ENCODE results near the gene AMOTL2. TPM values are rescaled to one million over a fixed set of nuclear protein-coding genes. Genes with fewer than 3 reads are reported as not detected.

AMOTL2 gene
- total RNA-seq, 2 experiments from 2014 or later: 0.31 TPM; not detected in 1

- no peaks in the 10 kb centered on the region for H3K4me1 Mint-ChIP-seq (ENCODE audit: low read depth)
- DNase-seq: no peak
- no peaks in the 10 kb centered on the region for H3K9me3 Mint-ChIP-seq
- intact Hi-C loops (cut with micrococcal nuclease): no loop called here
- H3K27ac Mint-ChIP-seq: no peak overlapping the region
- no peak overlapping the region for H3K4me3 Mint-ChIP-seq
- peaks cover 10% of the 10 kb centered on the region for H3K27me3 Mint-ChIP-seq (ENCODE audit: low read depth)
- CTCF ChIA-PET: no interaction called here
- no peaks in the 10 kb centered on the region for H3K36me3 Mint-ChIP-seq (ENCODE audit: low read depth)
Measured at GRCh38 chr3:134320749-134321148, 53.5 kb downstream of the AMOTL2 start.

- no peaks in the 10 kb centered on the region for H3K9me3 Mint-ChIP-seq
- intact Hi-C loops (cut with micrococcal nuclease): no loop called here
- CTCF ChIA-PET: interaction anchor here (0.9 kb wide), 1 partner anchor 59 kb away, joined by 3 read pairs; no protein-coding TSS in a partner anchor
- no peak for DNase-seq
- H3K36me3 Mint-ChIP-seq (ENCODE audit: low read depth): no peaks in the 10 kb centered on the region
- no peaks in the 10 kb centered on the region for H3K4me1 Mint-ChIP-seq (ENCODE audit: low read depth)
- H3K27me3 Mint-ChIP-seq (ENCODE audit: low read depth): peaks cover 10% of the 10 kb centered on the region
- no peak overlapping the region for H3K27ac Mint-ChIP-seq
- no peak overlapping the region for H3K4me3 Mint-ChIP-seq
Measured at GRCh38 chr3:134319931-134320330, 54.3 kb downstream of the AMOTL2 start.

DNA sequence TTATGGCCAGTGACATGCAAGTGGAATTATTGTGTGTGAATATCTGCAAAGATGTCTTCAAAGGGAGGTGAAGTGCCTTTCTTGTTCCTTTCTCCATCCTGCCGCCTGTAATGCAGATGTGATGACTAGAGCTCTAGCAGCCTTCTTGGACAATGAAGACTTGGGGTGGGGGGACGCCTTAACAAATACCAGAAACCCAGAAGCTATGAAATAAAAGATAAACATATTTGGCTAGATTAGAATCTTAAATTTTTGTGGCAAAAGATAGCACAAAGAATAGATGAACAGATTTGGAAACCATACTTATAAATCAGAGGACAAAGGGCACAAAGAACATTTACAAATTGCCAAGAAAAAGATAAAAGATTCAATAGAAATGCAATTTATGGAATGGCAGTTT lies 56.1 kb downstream of the AMOTL2 start:
- CTCF ChIA-PET: interaction anchor here (1.7 kb wide), 1 partner anchor 10 kb away, joined by 4 read pairs; no protein-coding TSS in a partner anchor
- DNase-seq: no peak
- Mint-ChIP-seq H3K4me1 (ENCODE audit: low read depth) (peaks cover 2% of the 10 kb centered on the region), H3K27ac (no peak overlapping the region), H3K36me3 (ENCODE audit: low read depth) (no peaks in the 10 kb centered on the region), H3K9me3 (no peaks in the 10 kb centered on the region), H3K4me3 (no peak overlapping the region), H3K27me3 (ENCODE audit: low read depth) (peaks cover 24% of the 10 kb centered on the region)
- intact Hi-C loops (cut with micrococcal nuclease): no loop called here

DNA sequence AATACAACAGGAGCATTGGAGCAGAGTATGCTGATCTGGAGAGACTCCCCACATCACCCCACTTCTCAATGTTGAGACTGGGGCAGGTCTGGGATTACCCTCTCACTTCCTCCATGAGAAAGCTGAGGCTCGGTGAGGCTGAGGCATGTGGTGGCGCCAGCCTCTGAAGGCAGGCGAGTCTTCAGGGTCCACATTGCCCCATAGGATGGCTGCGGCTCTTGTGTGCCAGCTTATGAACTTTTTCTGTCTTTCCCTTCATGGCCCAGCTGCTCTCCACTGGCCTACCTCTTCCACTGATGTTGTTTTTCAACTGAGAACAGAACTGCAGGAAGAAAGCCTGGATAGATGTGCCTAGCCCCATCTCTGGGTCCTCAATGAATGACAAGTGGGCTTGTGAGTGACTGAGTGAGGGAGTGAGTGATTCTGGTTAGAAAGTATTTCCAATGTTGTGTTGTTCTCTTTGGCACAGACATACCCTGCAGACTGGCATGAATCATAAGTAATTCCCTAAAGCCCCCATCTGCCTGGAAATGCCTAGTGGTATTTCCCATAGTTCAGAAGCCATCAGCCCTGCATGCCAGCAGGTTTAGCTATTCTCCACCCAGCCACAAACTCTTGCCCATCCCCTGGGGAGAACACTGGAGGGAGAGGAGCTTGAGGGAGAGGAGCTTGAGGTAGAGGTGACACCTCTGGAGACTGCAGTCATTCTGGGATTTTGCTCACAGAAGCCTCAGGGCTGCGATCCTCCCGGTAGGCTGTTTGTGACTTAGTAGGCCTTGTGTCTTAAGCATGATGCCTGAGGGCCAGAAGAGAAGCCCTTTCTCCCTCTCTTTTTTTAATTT lies 56.9 kb downstream of the AMOTL2 start:
- intact Hi-C loops (cut with micrococcal nuclease): no loop called here
- Mint-ChIP-seq H3K4me3 (no peak overlapping the region), H3K36me3 (ENCODE audit: low read depth) (no peaks in the 10 kb centered on the region), H3K9me3 (no peaks in the 10 kb centered on the region), H3K27ac (no peak overlapping the region), H3K4me1 (ENCODE audit: low read depth) (peaks cover 3% of the 10 kb centered on the region), H3K27me3 (ENCODE audit: low read depth) (peaks cover 22% of the 10 kb centered on the region)
- DNase-seq: no peak
- CTCF ChIA-PET: interaction anchor here (1.2 to 1.7 kb wide), 2 partner anchors 10 to 104 kb away, joined by 4 read pairs; no protein-coding TSS in a partner anchor

- no peaks in the 10 kb centered on the region for H3K36me3 Mint-ChIP-seq (ENCODE audit: low read depth)
- intact Hi-C loops (cut with micrococcal nuclease): no loop called here
- no peak overlapping the region for H3K27ac Mint-ChIP-seq
- DNase-seq: no peak
- peaks cover 24% of the 10 kb centered on the region for H3K27me3 Mint-ChIP-seq (ENCODE audit: low read depth)
- CTCF ChIA-PET: interaction anchor here (0.5 to 1.0 kb wide), 3 partner anchors 103 to 924 kb away, joined by 3 read pairs; no protein-coding TSS in a partner anchor
- H3K4me1 Mint-ChIP-seq (ENCODE audit: low read depth): peaks cover 3% of the 10 kb centered on the region
- no peak overlapping the region for H3K4me3 Mint-ChIP-seq
- H3K9me3 Mint-ChIP-seq: no peaks in the 10 kb centered on the region
Measured at GRCh38 chr3:134315286-134316106, 58.8 kb downstream of the AMOTL2 start.

- H3K4me1 Mint-ChIP-seq (ENCODE audit: low read depth): peaks cover 3% of the 10 kb centered on the region
- no peaks in the 10 kb centered on the region for H3K36me3 Mint-ChIP-seq (ENCODE audit: low read depth)
- intact Hi-C loops (cut with micrococcal nuclease): no loop called here
Measured at GRCh38 chr3:134314588-134315285, 59.5 kb downstream of the AMOTL2 start.

DNA sequence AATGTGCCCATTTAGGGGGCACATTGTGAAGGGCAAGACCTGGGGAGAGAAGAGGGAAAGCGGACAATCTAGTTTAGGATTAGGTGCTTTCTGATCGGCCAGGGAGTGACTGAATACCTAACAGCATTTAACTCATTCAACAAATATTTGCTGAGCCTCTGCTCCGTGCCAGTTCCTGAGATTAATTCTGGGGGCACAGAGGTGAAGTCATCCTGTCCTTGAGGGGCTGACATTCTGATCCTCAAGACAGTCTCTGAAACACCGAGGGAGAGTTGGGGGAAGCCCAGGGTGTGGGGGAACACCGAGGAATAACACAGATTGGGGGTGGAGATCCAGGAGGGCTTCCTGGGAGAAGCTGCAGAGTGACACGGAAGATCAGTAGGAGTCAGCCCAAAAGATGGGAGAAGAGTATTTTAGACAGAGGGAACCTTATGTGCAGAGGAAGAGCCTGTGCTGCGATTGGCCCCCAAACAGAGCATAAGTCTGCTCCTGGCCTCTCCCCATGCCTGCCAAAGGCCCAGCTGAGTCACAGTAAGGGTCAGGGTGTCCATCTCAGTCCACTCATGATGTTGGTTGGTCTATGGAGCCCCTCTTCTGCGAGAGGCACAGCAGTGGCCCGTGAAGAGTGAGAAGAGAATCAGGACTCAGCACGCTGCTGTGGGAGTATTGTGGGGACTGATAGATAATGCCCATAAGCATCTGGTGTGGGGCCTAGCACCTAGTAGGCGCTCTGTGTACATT lies 60.2 kb downstream of the AMOTL2 start:
- Mint-ChIP-seq H3K27ac (no peak overlapping the region), H3K4me1 (ENCODE audit: low read depth) (peaks cover 3% of the 10 kb centered on the region), H3K27me3 (ENCODE audit: low read depth) (peaks cover 24% of the 10 kb centered on the region), H3K4me3 (no peak overlapping the region), H3K36me3 (ENCODE audit: low read depth) (no peaks in the 10 kb centered on the region), H3K9me3 (no peaks in the 10 kb centered on the region)
- intact Hi-C loops (cut with micrococcal nuclease): no loop called here
- CTCF ChIA-PET: interaction anchor here (0.6 to 1.1 kb wide), 6 partner anchors 60 to 168 kb away, joined by 3 to 4 read pairs (median 3); partner anchors contain the start of gene AMOTL2
- no peak for DNase-seq

More at GRCh38 chr3:134314588-134315285, 59.5 kb downstream of the AMOTL2 start:
- no peak for DNase-seq
- Mint-ChIP-seq H3K27me3 (ENCODE audit: low read depth) (peaks cover 24% of the 10 kb centered on the region), H3K9me3 (no peaks in the 10 kb centered on the region), H3K4me3 (no peak overlapping the region), H3K27ac (no peak overlapping the region)
- CTCF ChIA-PET: interaction anchor here (0.5 to 1.1 kb wide), 7 partner anchors 59 to 925 kb away, joined by 3 to 4 read pairs (median 3); partner anchors contain the start of gene AMOTL2

- Mint-ChIP-seq H3K4me3 (peak overlapping the region; percentile 46), H3K4me1 (ENCODE audit: low read depth) (peaks cover 3% of the 10 kb centered on the region), H3K9me3 (no peaks in the 10 kb centered on the region), H3K36me3 (ENCODE audit: low read depth) (no peaks in the 10 kb centered on the region), H3K27me3 (ENCODE audit: low read depth) (peaks cover 24% of the 10 kb centered on the region), H3K27ac (no peak overlapping the region)
- intact Hi-C loops (cut with micrococcal nuclease): no loop called here
- CTCF ChIA-PET: interaction anchor here (0.8 to 1.3 kb wide), 7 partner anchors 11 to 169 kb away, joined by 3 to 5 read pairs (median 4); partner anchors contain the start of gene AMOTL2
- DNase-seq: no peak
Measured at GRCh38 chr3:134312873-134313846, 61.1 kb downstream of the AMOTL2 start.

DNA sequence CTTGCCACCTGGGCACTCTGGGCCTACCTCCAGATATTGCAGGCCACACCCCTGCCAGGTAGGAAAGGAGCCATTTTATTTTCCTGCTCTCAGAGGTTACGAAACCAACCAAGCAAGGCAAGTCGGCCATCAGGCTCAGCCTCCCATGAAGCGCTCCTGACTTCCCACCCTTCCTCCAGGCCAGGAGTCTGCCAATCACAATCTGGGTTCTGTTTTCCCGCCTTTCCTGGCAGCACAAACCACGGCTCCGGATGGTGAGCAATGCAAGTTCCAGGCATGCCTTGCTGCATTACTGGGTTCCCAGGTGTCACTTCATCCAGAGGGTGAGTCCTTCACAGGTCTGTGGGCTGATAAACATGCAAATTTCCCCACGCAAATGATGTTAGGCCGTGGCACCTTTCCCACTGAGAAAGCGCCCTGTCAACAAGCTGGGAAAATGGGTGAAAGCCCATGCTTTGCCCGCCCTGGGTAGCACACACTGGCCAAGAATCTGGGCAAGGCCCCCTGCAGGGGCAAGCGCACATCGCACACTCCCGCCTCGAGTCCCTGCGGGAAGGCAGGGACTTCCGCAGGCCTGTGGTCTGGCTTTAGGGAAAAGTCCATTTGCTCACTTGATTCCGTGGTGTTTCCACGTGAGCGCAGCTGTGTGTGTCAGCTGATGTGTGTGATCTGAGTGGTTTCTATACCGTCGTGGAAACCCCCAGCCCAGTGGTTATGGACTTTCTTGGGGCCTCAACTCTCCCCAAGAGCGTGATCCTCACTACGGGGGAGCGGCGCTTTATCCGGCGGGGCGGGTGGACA lies 62.0 kb downstream of the AMOTL2 start:
- CTCF ChIA-PET: interaction anchor here (0.6 to 1.3 kb wide), 4 partner anchors 11 to 168 kb away, joined by 3 to 5 read pairs (median 4); no protein-coding TSS in a partner anchor
- H3K4me3 Mint-ChIP-seq: peak overlapping the region; percentile 46
- no peak for DNase-seq
- intact Hi-C loops (cut with micrococcal nuclease): no loop called here
- H3K36me3 Mint-ChIP-seq (ENCODE audit: low read depth): no peaks in the 10 kb centered on the region
- no peaks in the 10 kb centered on the region for H3K9me3 Mint-ChIP-seq
- peaks cover 27% of the 10 kb centered on the region for H3K27me3 Mint-ChIP-seq (ENCODE audit: low read depth)
- H3K4me1 Mint-ChIP-seq (ENCODE audit: low read depth): peaks cover 3% of the 10 kb centered on the region
- H3K27ac Mint-ChIP-seq: no peak overlapping the region

GRCh38 chr3:134311693-134312071 lies 62.6 kb downstream of the AMOTL2 start:
- CTCF ChIA-PET: interaction anchor here (0.6 to 7.4 kb wide), 2 partner anchors 23 to 163 kb away, joined by 4 to 95 read pairs; no protein-coding TSS in a partner anchor

More at GRCh38 chr3:134311693-134312071, 62.6 kb downstream of the AMOTL2 start:
- Mint-ChIP-seq H3K36me3 (ENCODE audit: low read depth) (no peaks in the 10 kb centered on the region), H3K4me3 (no peak overlapping the region), H3K27ac (no peak overlapping the region), H3K27me3 (ENCODE audit: low read depth) (peaks cover 29% of the 10 kb centered on the region), H3K9me3 (no peaks in the 10 kb centered on the region), H3K4me1 (ENCODE audit: low read depth) (peaks cover 3% of the 10 kb centered on the region)
- DNase-seq: no peak
- intact Hi-C loops (cut with micrococcal nuclease): no loop called here
